ENCODE data around the gene XYLB.

DNA sequence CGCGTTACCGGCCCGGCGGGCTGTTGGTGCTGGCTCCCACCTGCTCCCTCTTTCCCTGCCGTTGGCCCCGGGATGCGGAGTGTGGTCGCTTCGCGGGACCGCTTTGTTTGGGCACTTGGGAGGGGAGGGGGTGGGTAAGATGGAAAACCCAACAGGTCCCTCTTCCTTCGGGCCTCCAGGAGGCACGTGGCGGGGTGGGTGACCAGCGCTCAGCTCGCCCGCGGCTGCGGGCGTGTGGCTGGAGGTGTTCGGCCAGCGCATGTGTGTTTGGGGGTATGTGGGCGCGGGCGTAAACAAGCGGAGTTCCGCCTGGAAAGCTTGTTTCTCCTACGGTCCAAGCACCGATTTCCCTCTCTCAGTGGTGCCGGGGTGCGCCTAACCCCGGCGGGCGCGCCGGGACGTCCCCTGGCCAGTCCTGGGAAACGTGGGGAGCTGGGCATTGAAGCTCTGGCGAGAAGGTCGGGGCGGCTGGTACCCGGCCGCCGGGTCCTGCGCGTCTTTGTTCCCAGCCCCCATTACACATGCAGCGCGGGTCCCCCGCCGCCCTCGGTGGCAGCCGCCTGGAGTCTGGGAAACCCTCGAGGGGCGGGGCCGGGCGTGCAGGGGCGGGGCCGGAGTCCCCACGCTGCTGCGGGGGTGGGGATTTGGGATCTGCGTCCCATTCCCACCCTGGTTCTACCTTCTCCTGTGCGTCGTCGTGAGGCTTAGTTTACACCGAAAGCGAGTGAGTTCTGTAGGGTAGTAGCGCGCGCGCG, 108.5 kb downstream of the XYLB start:
- TF ChIP-seq, protein P1, sequence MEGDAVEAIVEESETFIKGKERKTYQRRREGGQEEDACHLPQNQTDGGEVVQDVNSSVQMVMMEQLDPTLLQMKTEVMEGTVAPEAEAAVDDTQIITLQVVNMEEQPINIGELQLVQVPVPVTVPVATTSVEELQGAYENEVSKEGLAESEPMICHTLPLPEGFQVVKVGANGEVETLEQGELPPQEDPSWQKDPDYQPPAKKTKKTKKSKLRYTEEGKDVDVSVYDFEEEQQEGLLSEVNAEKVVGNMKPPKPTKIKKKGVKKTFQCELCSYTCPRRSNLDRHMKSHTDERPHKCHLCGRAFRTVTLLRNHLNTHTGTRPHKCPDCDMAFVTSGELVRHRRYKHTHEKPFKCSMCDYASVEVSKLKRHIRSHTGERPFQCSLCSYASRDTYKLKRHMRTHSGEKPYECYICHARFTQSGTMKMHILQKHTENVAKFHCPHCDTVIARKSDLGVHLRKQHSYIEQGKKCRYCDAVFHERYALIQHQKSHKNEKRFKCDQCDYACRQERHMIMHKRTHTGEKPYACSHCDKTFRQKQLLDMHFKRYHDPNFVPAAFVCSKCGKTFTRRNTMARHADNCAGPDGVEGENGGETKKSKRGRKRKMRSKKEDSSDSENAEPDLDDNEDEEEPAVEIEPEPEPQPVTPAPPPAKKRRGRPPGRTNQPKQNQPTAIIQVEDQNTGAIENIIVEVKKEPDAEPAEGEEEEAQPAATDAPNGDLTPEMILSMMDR (IDR thresholded peaks at IDR 0.05) = no peak
- TF ChIP-seq POLR2A (IDR thresholded peaks at IDR 0.05) = peak; percentile 32
- TF ChIP-seq EP300 (IDR thresholded peaks at IDR 0.05) = no peak

Data from ovary (tissue), 3 donors.